Measurements from ENCODE around the gene RSPH1.

RSPH1 gene

GRCh38 chr21:42453224-42453985 lies 42.6 kb downstream of the RSPH1 start:
- ATAC-seq: no peak
- TF ChIP-seq SNAI2 (CRISPR knock-in tag; IDR thresholded peaks at IDR 0.05) (no peak), ZNF70 (CRISPR knock-in tag; IDR thresholded peaks at IDR 0.05) (no peak), ZFP30 (CRISPR knock-in tag; IDR thresholded peaks at IDR 0.05) (no peak), ARNTL (CRISPR knock-in tag; IDR thresholded peaks at IDR 0.05; ENCODE audit: borderline replicate concordance, low read depth) (no peak), CREB5 (CRISPR knock-in tag; IDR thresholded peaks at IDR 0.05; ENCODE audit: low read depth) (no peak), PATZ1 (CRISPR knock-in tag; IDR thresholded peaks at IDR 0.05; ENCODE audit: borderline replicate concordance) (no peak), OSR1 (CRISPR knock-in tag; IDR thresholded peaks at IDR 0.05) (no peak), RARB (CRISPR knock-in tag; IDR thresholded peaks at IDR 0.05) (no peak), ZNF565 (CRISPR knock-in tag; conservative IDR thresholded peaks at IDR 0.05; ENCODE audit: low read depth) (no peak), GLIS3 (CRISPR knock-in tag; IDR thresholded peaks at IDR 0.05) (no peak), CSDC2 (CRISPR knock-in tag; IDR thresholded peaks at IDR 0.05) (no peak), ISL1 (CRISPR knock-in tag; IDR thresholded peaks at IDR 0.05) (no peak), ZNF8 (CRISPR knock-in tag; IDR thresholded peaks at IDR 0.05) (no peak), ESRRG (CRISPR knock-in tag; IDR thresholded peaks at IDR 0.05) (no peak), CSRNP3 (CRISPR knock-in tag; IDR thresholded peaks at IDR 0.05) (no peak), BACH2 (CRISPR knock-in tag; IDR thresholded peaks at IDR 0.05; ENCODE audit: borderline replicate concordance) (no peak), TSHZ2 (CRISPR knock-in tag; IDR thresholded peaks at IDR 0.05) (no peak), PPARA (CRISPR knock-in tag; IDR thresholded peaks at IDR 0.05; ENCODE audit: borderline replicate concordance) (no peak), TCF4 (CRISPR knock-in tag; IDR thresholded peaks at IDR 0.05; ENCODE audit: borderline replicate concordance) (no peak), ZC3H10 (CRISPR knock-in tag; IDR thresholded peaks at IDR 0.05) (no peak)

GRCh38 chr21:42452401-42453223 lies 43.4 kb downstream of the RSPH1 start:
- ATAC-seq: no peak

More at GRCh38 chr21:42452401-42453223, 43.4 kb downstream of the RSPH1 start:
- TF ChIP-seq PPARA (CRISPR knock-in tag; IDR thresholded peaks at IDR 0.05; ENCODE audit: borderline replicate concordance) (no peak), ESRRG (CRISPR knock-in tag; IDR thresholded peaks at IDR 0.05) (no peak), SNAI2 (CRISPR knock-in tag; IDR thresholded peaks at IDR 0.05) (no peak), ZFP30 (CRISPR knock-in tag; IDR thresholded peaks at IDR 0.05) (no peak), TCF4 (CRISPR knock-in tag; IDR thresholded peaks at IDR 0.05; ENCODE audit: borderline replicate concordance) (no peak), ISL1 (CRISPR knock-in tag; IDR thresholded peaks at IDR 0.05) (no peak), CREB5 (CRISPR knock-in tag; IDR thresholded peaks at IDR 0.05; ENCODE audit: low read depth) (no peak), ZNF565 (CRISPR knock-in tag; conservative IDR thresholded peaks at IDR 0.05; ENCODE audit: low read depth) (no peak), RARB (CRISPR knock-in tag; IDR thresholded peaks at IDR 0.05) (no peak), CSDC2 (CRISPR knock-in tag; IDR thresholded peaks at IDR 0.05) (no peak), ZNF70 (CRISPR knock-in tag; IDR thresholded peaks at IDR 0.05) (no peak), ZNF8 (CRISPR knock-in tag; IDR thresholded peaks at IDR 0.05) (no peak)
